Testis (tissue), 3 donors: ENCODE results near the gene PRELID3B. TPM values are rescaled to one million over a fixed set of nuclear protein-coding genes. Genes with fewer than 3 reads are reported as not detected.

Source experiments
- DNase-seq: peaks from one replicate; pipeline ENCODE4 v3.0.0-alpha.2; 2019
- H3K27ac ChIP-seq, 2 donors: fragments of 200-600 bp; sonication (generic); one replicate each; pipeline ENCODE4 v1.5.1; 2019
- H3K27me3 ChIP-seq: fragments of 200-600 bp; sonication (generic); one replicate; pipeline ENCODE4 v1.5.1; 2019
- H3K36me3 ChIP-seq: fragments of 200-600 bp; sonication (generic); one replicate; pipeline ENCODE4 v1.5.1; 2017; ENCODE audit warnings: low read depth; ENCODE audit errors: missing control alignments
- H3K4me1 ChIP-seq: fragments of 200-600 bp; sonication (generic); one replicate; pipeline ENCODE4 v1.5.1; 2019
- H3K4me3 ChIP-seq, 2 donors: fragments of 200-600 bp; sonication (generic); one replicate each; pipeline ENCODE4 v1.5.1; 2017 to 2019
- H3K9me3 ChIP-seq: fragments of 200-600 bp; sonication (generic); one replicate; pipeline ENCODE4 v1.5.1; 2017
- CTCF ChIP-seq, 3 experiments: fragments of 450-650 bp in 2 of 3; fragments of 200-600 bp in 1 of 3; sonication (generic) in 1 of 3; IDR thresholded peaks; one replicate each; pipeline ENCODE4 v1.5.1; 2016 to 2019; ENCODE audit warnings: antibody characterized with exemption in 3 of 3, mild to moderate bottlenecking in 2 of 3, moderate library complexity in 1 of 3
- POLR2A ChIP-seq: fragments of 450-650 bp; IDR thresholded peaks from one replicate; pipeline ENCODE4 v1.6.1; 2017; ENCODE audit warnings: antibody characterized with exemption, mild to moderate bottlenecking, moderate library complexity
- WGBS, 2 donors: methylation state at CpG; one replicate each; pipeline ENCODE4 v1.1.5; 2018; 5-methylcytosine and 5-hydroxymethylcytosine counted together
- intact Hi-C: fragments of 100-400 bp; cut with DNase I; formaldehyde crosslinking; loops from one replicate; pipeline ENCODE4 v1.15.1; 2023; ENCODE audit warnings: low total_unique reads
- polyA plus RNA-seq: library from polyadenylated mRNA; stranded (reverse); fragments of 350-450 nt; fragmentation: Illumina TruSeq; extraction: RNeasy Lipid Tissue Mini Kit (QIAGEN cat#74804); gene quantifications from one replicate; pipeline ENCODE4 v1.2.3, GENCODE V29; 2014; ENCODE audit warnings: low read depth, low replicate concordance; ENCODE audit not compliant: insufficient read depth
- total RNA-seq, 2 donors: library from RNA; depleted of rRNA; stranded (reverse); fragments of >200 nt; gene quantifications; one replicate each; pipeline ENCODE4 v1.2.3, GENCODE V29; 2016

PRELID3B gene
- total and polyA plus RNA-seq, 3 donors from 2014 or later, result 29.1 to 54.3 (median 35.3) TPM

DNA sequence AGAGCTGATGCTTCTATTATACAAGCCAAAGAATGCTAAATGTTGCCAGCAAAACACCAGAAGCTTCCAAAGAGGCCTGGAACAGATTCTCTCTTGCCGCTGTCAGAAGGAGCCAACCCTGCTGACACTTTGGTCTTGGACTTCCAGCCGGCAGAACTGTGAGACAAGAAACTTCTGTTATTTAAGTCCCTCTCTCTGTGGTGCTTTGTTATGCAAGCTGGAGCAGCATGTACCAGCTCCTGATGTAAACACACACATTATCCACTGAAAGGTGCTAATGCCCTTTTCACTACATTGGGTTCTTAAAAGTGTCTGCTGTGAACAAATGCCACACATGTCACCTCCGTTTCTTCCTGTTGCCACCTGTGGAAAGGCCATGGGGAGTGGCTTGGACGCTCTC, 25.9 kb upstream of the PRELID3B start:
- DNase-seq, result no peak

DNA sequence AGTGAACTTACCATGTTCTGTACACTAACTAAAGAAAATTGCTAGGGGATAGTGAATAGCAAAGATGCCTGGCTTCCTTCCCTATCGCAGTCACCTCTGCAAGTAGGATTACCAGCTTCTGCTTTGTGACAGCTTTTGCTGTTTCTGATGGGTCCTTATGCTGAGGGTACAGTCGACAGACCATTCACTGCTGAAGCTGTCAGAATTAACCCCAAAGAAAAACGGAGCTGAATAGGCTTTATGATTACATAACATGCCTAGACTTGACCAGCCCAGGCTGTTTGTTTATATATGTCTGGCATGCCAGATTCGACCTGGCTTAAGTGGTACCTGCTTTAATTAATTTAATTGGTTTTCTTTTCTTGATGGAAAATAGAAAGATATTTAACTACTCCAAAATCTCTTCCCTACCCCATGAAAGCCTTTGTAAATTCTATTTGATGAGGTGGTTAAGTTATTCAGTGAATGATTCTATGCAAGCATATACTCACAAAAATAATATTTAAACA, 21.7 kb upstream of the PRELID3B start:
- no peak overlapping the region for H3K27ac ChIP-seq
- no peak overlapping the region for H3K4me3 ChIP-seq
- 51 to 64% methylated on average over 4 of the region's 4 CpGs for WGBS, 2 donors

More for the DNA sequence above, 25.9 kb upstream of the PRELID3B start:
- intact Hi-C loops, result no loop called here
- H3K9me3 ChIP-seq, result no peaks in the 10 kb centered on the region
- WGBS, 2 donors, result 77 to 78% methylated on average over 4 of the region's 4 CpGs
- no peak overlapping the region for H3K4me3 ChIP-seq
- H3K36me3 ChIP-seq, result no peaks in the 10 kb centered on the region
- no peak overlapping the region for H3K27ac ChIP-seq
- TF ChIP-seq POLR2A (no peak), CTCF (IDR thresholded peaks at IDR 0.05) (no peak)
- no peaks in the 10 kb centered on the region for H3K4me1 ChIP-seq
- no peaks in the 10 kb centered on the region for H3K27me3 ChIP-seq

DNA sequence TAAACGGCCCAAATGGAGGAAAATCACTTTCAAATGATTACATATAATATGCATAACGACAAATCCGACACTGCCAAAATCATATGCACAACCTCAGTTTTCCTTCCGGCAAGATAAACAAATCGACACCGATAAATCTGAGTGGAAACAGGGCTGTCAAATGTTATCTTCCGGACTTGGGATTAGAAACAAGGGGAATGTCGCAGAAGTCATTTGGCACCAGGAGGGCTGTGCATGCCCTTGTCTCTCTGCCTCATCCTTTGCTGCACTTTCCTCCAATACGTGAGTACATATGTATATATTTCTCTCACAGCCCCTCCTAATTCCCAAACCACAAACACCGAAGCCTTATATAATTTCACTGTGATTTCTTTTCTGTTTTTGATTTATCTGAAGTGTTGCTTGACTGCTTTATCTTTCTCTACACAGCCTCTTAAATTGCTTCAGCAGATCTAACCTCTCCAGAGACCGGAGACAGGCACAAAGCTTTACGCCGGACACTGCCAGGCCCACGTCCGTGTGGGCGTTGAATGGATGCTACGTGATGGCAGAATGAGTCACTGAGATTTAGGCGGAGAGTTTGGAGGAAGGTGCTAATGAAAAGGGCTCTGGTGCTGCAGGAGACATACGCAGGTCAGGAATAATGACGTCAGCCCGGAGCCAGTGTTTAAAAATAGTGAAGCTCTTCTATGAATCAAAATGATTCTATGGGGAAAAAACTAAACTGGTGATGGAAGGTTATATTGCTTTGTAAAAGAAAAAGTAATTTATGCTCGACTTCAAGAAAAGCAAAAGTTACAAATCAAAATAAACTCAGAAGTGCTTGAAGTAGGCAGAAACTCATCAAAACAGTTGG, 21.0 kb upstream of the PRELID3B start:
- intact Hi-C loops, result no loop called here
- Histone ChIP-seq H3K36me3 (no peaks in the 10 kb centered on the region), H3K27ac (no peak overlapping the region), H3K27me3 (no peaks in the 10 kb centered on the region), H3K9me3 (no peaks in the 10 kb centered on the region), H3K4me3 (no peak overlapping the region), H3K4me1 (no peaks in the 10 kb centered on the region)
- no peak for DNase-seq
- 40% methylated on average over 22 of the region's 22 CpGs for WGBS, 2 donors
- TF ChIP-seq POLR2A (no peak), CTCF (IDR thresholded peaks at IDR 0.05) (no peak)

More for the DNA sequence above, 21.7 kb upstream of the PRELID3B start:
- no peak for DNase-seq
- intact Hi-C loops, result no loop called here
- Histone ChIP-seq H3K9me3 (no peaks in the 10 kb centered on the region), H3K27me3 (no peaks in the 10 kb centered on the region), H3K4me1 (no peaks in the 10 kb centered on the region), H3K36me3 (no peaks in the 10 kb centered on the region)
- no peak for TF ChIP-seq CTCF (IDR thresholded peaks at IDR 0.05)
- TF ChIP-seq POLR2A, result no peak

GRCh38 chr20:59062081-59062480, 19.5 kb upstream of the PRELID3B start:
- no peak overlapping the region for H3K27ac ChIP-seq
- no peaks in the 10 kb centered on the region for H3K9me3 ChIP-seq
- H3K36me3 ChIP-seq, result no peaks in the 10 kb centered on the region
- DNase-seq, result no peak
- no peaks in the 10 kb centered on the region for H3K27me3 ChIP-seq
- no peak overlapping the region for H3K4me3 ChIP-seq
- 80 to 82% methylated on average over 4 of the region's 4 CpGs for WGBS, 2 donors
- H3K4me1 ChIP-seq, result no peaks in the 10 kb centered on the region
- TF ChIP-seq CTCF (IDR thresholded peaks at IDR 0.05) (no peak), POLR2A (no peak)
- intact Hi-C loops, result no loop called here
